Esophagus muscularis mucosa (tissue), 4 donors: ENCODE data around the gene ASXL1. TPM values are rescaled to one million over a fixed set of nuclear protein-coding genes. Genes with fewer than 3 reads are reported as not detected.

Experiments used
- DNase-seq: peaks from one replicate; pipeline ENCODE4 v3.0.0-alpha.2; 2017; ENCODE audit errors: extremely low spot score
- H3K27ac ChIP-seq, 4 donors: fragments of 200-600 bp; sonication (generic); replicated peaks in 1 of 4; 1 replicate in 3 of 4; 2 replicates in 1 of 4; pipeline ENCODE4 v1.5.1; 2016 to 2019; ENCODE audit warnings: mild to moderate bottlenecking in 1 of 4
- H3K27me3 ChIP-seq, 4 donors: fragments of 200-600 bp; sonication (generic); one replicate each; pipeline versions ENCODE4 v1.5.1 to v1.6.0; 2016 to 2019
- H3K36me3 ChIP-seq, 4 donors: fragments of 200-600 bp; sonication (generic); one replicate each; pipeline ENCODE4 v1.5.1; 2016 to 2019
- H3K4me1 ChIP-seq, 4 donors: fragments of 200-600 bp; sonication (generic); one replicate each; pipeline ENCODE4 v1.5.1; 2016 to 2019
- H3K4me3 ChIP-seq, 4 donors: fragments of 200-600 bp; sonication (generic); 1 replicate in 2 of 4; 2 replicates in 2 of 4; pipeline ENCODE4 v1.5.1; 2016 to 2019; ENCODE audit warnings: mild to moderate bottlenecking in 4 of 4, moderate library complexity in 1 of 4
- H3K9me3 ChIP-seq, 4 donors: fragments of 200-600 bp; sonication (generic); 1 replicate in 3 of 4; 2 replicates in 1 of 4; pipeline ENCODE4 v1.5.1; 2016 to 2019
- CTCF ChIP-seq, 3 experiments: fragments of 200-600 bp in 2 of 3; fragments of 450-650 bp in 1 of 3; sonication (generic) in 2 of 3; IDR thresholded peaks; one replicate each; pipeline ENCODE4 v1.5.1; 2017 to 2019; ENCODE audit warnings: antibody characterized with exemption in 3 of 3, mild to moderate bottlenecking in 2 of 3, moderate library complexity in 1 of 3
- EP300 ChIP-seq: sonication (generic); formaldehyde crosslinking; IDR thresholded peaks from one replicate; pipeline ENCODE4 v1.6.1; 2017; ENCODE audit warnings: antibody characterized with exemption
- POLR2A ChIP-seq: fragments of 450-650 bp; IDR thresholded peaks from one replicate; pipeline ENCODE4 v1.6.1; 2017; ENCODE audit warnings: antibody characterized with exemption, moderate library complexity, mild to moderate bottlenecking, low read depth
- POLR2AphosphoS5 ChIP-seq, 2 donors: sonication (generic); formaldehyde crosslinking; IDR thresholded peaks; one replicate each; pipeline ENCODE4 v1.6.1; 2017; ENCODE audit warnings: antibody characterized with exemption in 2 of 2
- WGBS: methylation state at CpG from one replicate; pipeline ENCODE4 v1.1.5; 2018; 5-methylcytosine and 5-hydroxymethylcytosine counted together
- intact Hi-C: fragments of 100-400 bp; cut with DNase I; formaldehyde crosslinking; loops from one replicate; pipeline ENCODE4 v1.15.1; 2023
- total RNA-seq, 4 donors: library from RNA; depleted of rRNA; stranded (reverse); fragments of >200 nt; gene quantifications; one replicate each; pipeline versions ENCODE4 v1.1.0 to v1.2.1, GENCODE V29; 2016

ASXL1 gene
- total RNA-seq, 4 donors from 2014 or later, result 56.5 to 66.7 (median 61.8) TPM

GRCh38 chr20:32365564-32365963, 7.4 kb downstream of the ASXL1 start:
- DNase-seq, result no peak
- Histone ChIP-seq H3K36me3 (peaks cover 8 to 18% (median 13%) of the 10 kb centered on the region in 4 donors), H3K4me3 (no peak overlapping the region), H3K27ac (no peak overlapping the region), H3K4me1 (peaks cover 45 to 87% (median 82%) of the 10 kb centered on the region in 4 donors), H3K9me3 (no peaks in the 10 kb centered on the region), H3K27me3 (no peaks in the 10 kb centered on the region)
- intact Hi-C loops, result no loop called here
- 44% methylated on average over 5 of the region's 5 CpGs for WGBS
- TF ChIP-seq POLR2A (no peak), EP300 (no peak), CTCF (IDR thresholded peaks at IDR 0.05) (no peak), POLR2AphosphoS5 (IDR thresholded peaks at IDR 0.05) (no peak)

- peaks cover 39 to 79% (median 74%) of the 10 kb centered on the region in 4 donors for H3K4me1 ChIP-seq
- H3K27ac ChIP-seq, result no peak overlapping the region
- intact Hi-C loops, result no loop called here
- H3K4me3 ChIP-seq, result no peak overlapping the region
- H3K9me3 ChIP-seq, result no peaks in the 10 kb centered on the region
- DNase-seq, result no peak
- 79% methylated on average over 2 of the region's 2 CpGs for WGBS
- no peaks in the 10 kb centered on the region for H3K27me3 ChIP-seq
- H3K36me3 ChIP-seq, result peaks cover 8 to 27% (median 16%) of the 10 kb centered on the region in 4 donors
- no peak for TF ChIP-seq POLR2A
- TF ChIP-seq CTCF (IDR thresholded peaks at IDR 0.05), result no peak
- TF ChIP-seq POLR2AphosphoS5 (IDR thresholded peaks at IDR 0.05), result no peak
- TF ChIP-seq EP300, result no peak
Measured at GRCh38 chr20:32366380-32366779, 8.2 kb downstream of the ASXL1 start.

- Histone ChIP-seq H3K4me1 (peaks cover 34 to 60% (median 56%) of the 10 kb centered on the region in 4 donors), H3K4me3 (no peak overlapping the region), H3K27me3 (no peaks in the 10 kb centered on the region), H3K36me3 (peaks cover 8 to 43% (median 26%) of the 10 kb centered on the region in 4 donors), H3K27ac (no peak overlapping the region), H3K9me3 (no peaks in the 10 kb centered on the region)
- intact Hi-C loops, result no loop called here
- no peak for TF ChIP-seq CTCF (IDR thresholded peaks at IDR 0.05)
- TF ChIP-seq POLR2A, result no peak
- TF ChIP-seq POLR2AphosphoS5 (IDR thresholded peaks at IDR 0.05), result no peak
- TF ChIP-seq EP300, result no peak
- DNase-seq, result no peak
Measured at GRCh38 chr20:32368323-32368722, 10.2 kb downstream of the ASXL1 start.

GRCh38 chr20:32368925-32369324, 10.8 kb downstream of the ASXL1 start:
- TF ChIP-seq POLR2A (no peak), CTCF (IDR thresholded peaks at IDR 0.05) (no peak), POLR2AphosphoS5 (IDR thresholded peaks at IDR 0.05) (no peak), EP300 (no peak)
- no peak overlapping the region for H3K4me3 ChIP-seq
- H3K36me3 ChIP-seq, result peaks cover 9 to 48% (median 27%) of the 10 kb centered on the region in 4 donors
- no peaks in the 10 kb centered on the region for H3K9me3 ChIP-seq
- peaks cover 32 to 54% (median 50%) of the 10 kb centered on the region in 4 donors for H3K4me1 ChIP-seq
- no peaks in the 10 kb centered on the region for H3K27me3 ChIP-seq
- no peak overlapping the region for H3K27ac ChIP-seq
- DNase-seq, result no peak
- WGBS, result 82% methylated on average over 6 of the region's 6 CpGs
- intact Hi-C loops, result no loop called here

- Histone ChIP-seq H3K4me1 (peaks cover 15 to 34% (median 30%) of the 10 kb centered on the region in 4 donors), H3K4me3 (no peak overlapping the region), H3K27ac (no peak overlapping the region), H3K9me3 (no peaks in the 10 kb centered on the region), H3K27me3 (no peaks in the 10 kb centered on the region), H3K36me3 (peaks cover 9 to 62% (median 41%) of the 10 kb centered on the region in 4 donors)
- intact Hi-C loops, result no loop called here
- 90% methylated on average over 2 of the region's 2 CpGs for WGBS
- TF ChIP-seq POLR2AphosphoS5 (IDR thresholded peaks at IDR 0.05), result no peak
- no peak for TF ChIP-seq POLR2A
- no peak for TF ChIP-seq CTCF (IDR thresholded peaks at IDR 0.05)
- TF ChIP-seq EP300, result no peak
- DNase-seq, result no peak
Measured at GRCh38 chr20:32370897-32371296, 12.8 kb downstream of the ASXL1 start.
